ENCODE data around the gene IL1A. TPM values are rescaled to one million over a fixed set of nuclear protein-coding genes. Genes with fewer than 3 reads are reported as not detected.

IL1A gene
- total RNA-seq, 1 experiment from 2014 or later, result 0.42 TPM

GRCh38 chr2:112791693-112792230 is 7.5 kb upstream of the IL1A start:
- no peak for DNase-seq (ENCODE audit: low spot score)
- CTCF ChIA-PET, result interaction anchor here (0.6 kb wide), 1 partner anchor 13 kb away, joined by 4 read pairs; no protein-coding TSS in a partner anchor
- H3K27ac Mint-ChIP-seq, result no peak overlapping the region
- no peak for TF ChIP-seq RELA (CRISPR knock-in tag; IDR thresholded peaks at IDR 0.05; ENCODE audit: borderline replicate concordance)
- TF ChIP-seq ATF6 (CRISPR knock-in tag; IDR thresholded peaks at IDR 0.05), result no peak
- no peak for TF ChIP-seq OVOL2 (CRISPR knock-in tag; IDR thresholded peaks at IDR 0.05; ENCODE audit: borderline replicate concordance)
- no peak for TF ChIP-seq ZNF416 (CRISPR knock-in tag; IDR thresholded peaks at IDR 0.05)
- no peak for TF ChIP-seq FOXJ3 (CRISPR knock-in tag; IDR thresholded peaks at IDR 0.05; ENCODE audit: borderline replicate concordance)
- TF ChIP-seq ZNF532 (CRISPR knock-in tag; IDR thresholded peaks at IDR 0.05; ENCODE audit: borderline replicate concordance), result no peak
- no peak for TF ChIP-seq SOX15 (CRISPR knock-in tag; IDR thresholded peaks at IDR 0.05)
- TF ChIP-seq KAT7 (CRISPR knock-in tag; IDR thresholded peaks at IDR 0.05; ENCODE audit: borderline replicate concordance), result no peak
- no peak for TF ChIP-seq AR (CRISPR knock-in tag; IDR thresholded peaks at IDR 0.05)
- no peak for TF ChIP-seq USF2 (CRISPR knock-in tag; IDR thresholded peaks at IDR 0.05)
- TF ChIP-seq FOXP4 (CRISPR knock-in tag; IDR thresholded peaks at IDR 0.05), result no peak
- no peak for TF ChIP-seq ATF2 (CRISPR knock-in tag; IDR thresholded peaks at IDR 0.05; ENCODE audit: borderline replicate concordance, low read depth)
- TF ChIP-seq ZNF232 (CRISPR knock-in tag; IDR thresholded peaks at IDR 0.05), result no peak
- no peak for TF ChIP-seq NR1H2 (CRISPR knock-in tag; IDR thresholded peaks at IDR 0.05)
- TF ChIP-seq ZNF317 (CRISPR knock-in tag; IDR thresholded peaks at IDR 0.05; ENCODE audit: borderline replicate concordance, low read depth), result no peak
- no peak for TF ChIP-seq ESRRA (CRISPR knock-in tag; IDR thresholded peaks at IDR 0.05; ENCODE audit: borderline replicate concordance)
- no peak overlapping the region for H3K4me3 Mint-ChIP-seq
- ATAC-seq, result no peak
- H3K9me3 Mint-ChIP-seq, result peaks cover 9% of the 10 kb centered on the region
- H3K36me3 Mint-ChIP-seq, result peaks cover 7% of the 10 kb centered on the region
- no peaks in the 10 kb centered on the region; the same call in 1 of the 2 replicates for H3K27me3 Mint-ChIP-seq (ENCODE audit: low read depth)
- POLR2A ChIA-PET, result no interaction called here
- H3K4me1 Mint-ChIP-seq, result peaks cover 47% of the 10 kb centered on the region

Data from WTC11 (cell line).